Activated CD8-positive, alpha-beta memory T cell treated with anti-CD3 and anti-CD28 coated beads for 36 hours (primary cell): ENCODE data around the gene UBAC2. TPM values are rescaled to one million over a fixed set of nuclear protein-coding genes. Genes with fewer than 3 reads are reported as not detected.

Experiments used
- CTCF ChIA-PET: fragments of 350-600 bp; sonication (Branson Sonifier 250); formaldehyde crosslinking; loops from one replicate; lab custom pipeline; 2021; ENCODE audit warnings: antibody characterized with exemption; lab: Charles Lee
- POLR2A ChIA-PET: fragments of 350-600 bp; sonication (Branson Sonifier 250); formaldehyde crosslinking; loops from one replicate; lab custom pipeline; 2021; ENCODE audit warnings: antibody characterized with exemption; lab: Charles Lee
- total RNA-seq, 2 experiments: library from RNA; stranded (reverse); gene quantifications; one replicate each; pipeline ENCODE4 v1.2.3, GENCODE V29; 2021

The UBAC2 gene
- total RNA-seq, 2 experiments from 2014 or later, result 61.6 to 62.4 TPM

- ChIA-PET CTCF (interaction anchor here (1.7 kb wide), 1 partner anchor 65 kb away, joined by 3 read pairs; no protein-coding TSS in a partner anchor), POLR2A (no interaction called here)
Observed at GRCh38 chr13:99316657-99317256, 116.1 kb downstream of the UBAC2 start.

GRCh38 chr13:99320693-99321481, 120.2 kb downstream of the UBAC2 start:
- POLR2A ChIA-PET, result interaction anchor here (0.9 to 1.6 kb wide), 2 partner anchors 18 to 31 kb away, joined by 4 to 14 read pairs; no protein-coding TSS in a partner anchor
- CTCF ChIA-PET, result interaction anchor here (0.8 to 2.2 kb wide), 3 partner anchors 35 to 66 kb away, joined by 3 to 7 read pairs (median 3); no protein-coding TSS in a partner anchor

- ChIA-PET CTCF (interaction anchor here (0.8 to 2.2 kb wide), 8 partner anchors 9 to 115 kb away, joined by 3 to 7 read pairs (median 5); partner anchors contain the start of gene GPR183), POLR2A (interaction anchor here (0.9 to 1.6 kb wide), 2 partner anchors 19 to 30 kb away, joined by 4 to 14 read pairs; no protein-coding TSS in a partner anchor)
Observed at GRCh38 chr13:99321709-99322108, 121.1 kb downstream of the UBAC2 start.

- POLR2A ChIA-PET, result interaction anchor here (0.9 to 1.6 kb wide), 2 partner anchors 14 to 30 kb away, joined by 3 to 14 read pairs; no protein-coding TSS in a partner anchor
Observed at GRCh38 chr13:99322297-99323103, 121.8 kb downstream of the UBAC2 start.

GRCh38 chr13:99323488-99323887, 122.8 kb downstream of the UBAC2 start:
- ChIA-PET CTCF (interaction anchor here (0.9 to 1.6 kb wide), 2 partner anchors 11 to 29 kb away, joined by 3 to 5 read pairs; no protein-coding TSS in a partner anchor), POLR2A (no interaction called here)

More at GRCh38 chr13:99322297-99323103, 121.8 kb downstream of the UBAC2 start:
- CTCF ChIA-PET, result interaction anchor here (0.9 to 2.2 kb wide), 6 partner anchors 10 to 114 kb away, joined by 3 to 7 read pairs (median 5); partner anchors contain the start of gene GPR183

GRCh38 chr13:99326012-99326411, 125.4 kb downstream of the UBAC2 start:
- POLR2A ChIA-PET, result interaction anchor here (1.2 to 1.4 kb wide), 2 partner anchors 26 to 109 kb away, joined by 4 to 7 read pairs; no protein-coding TSS in a partner anchor
- CTCF ChIA-PET, result interaction anchor here (1.3 kb wide), 2 partner anchors 26 to 55 kb away, joined by 3 to 7 read pairs; no protein-coding TSS in a partner anchor

GRCh38 chr13:99327126-99327525, 126.5 kb downstream of the UBAC2 start:
- CTCF ChIA-PET, result no interaction called here
- POLR2A ChIA-PET, result no interaction called here

- CTCF ChIA-PET, result interaction anchor here (2.8 kb wide), 1 partner anchor 109 kb away, joined by 10 read pairs; no protein-coding TSS in a partner anchor
Observed at GRCh38 chr13:99327761-99328160, 127.1 kb downstream of the UBAC2 start.

GRCh38 chr13:99329477-99329876, 128.8 kb downstream of the UBAC2 start:
- ChIA-PET CTCF (interaction anchor here (0.7 to 2.8 kb wide), 4 partner anchors 19 to 153 kb away, joined by 3 to 10 read pairs (median 4); no protein-coding TSS in a partner anchor), POLR2A (no interaction called here)

More at GRCh38 chr13:99327761-99328160, 127.1 kb downstream of the UBAC2 start:
- POLR2A ChIA-PET, result no interaction called here

- ChIA-PET POLR2A (no interaction called here), CTCF (interaction anchor here (1.0 kb wide), 1 partner anchor 27 kb away, joined by 3 read pairs; no protein-coding TSS in a partner anchor)
Observed at GRCh38 chr13:99330942-99331341, 130.3 kb downstream of the UBAC2 start.

GRCh38 chr13:99331881-99332293, 131.2 kb downstream of the UBAC2 start:
- POLR2A ChIA-PET, result no interaction called here
- CTCF ChIA-PET, result no interaction called here

GRCh38 chr13:99332456-99332855, 131.8 kb downstream of the UBAC2 start:
- CTCF ChIA-PET, result no interaction called here
- POLR2A ChIA-PET, result interaction anchor here (0.6 kb wide), 1 partner anchor 110 kb away, joined by 3 read pairs; no protein-coding TSS in a partner anchor

GRCh38 chr13:99334221-99334620, 133.6 kb downstream of the UBAC2 start:
- ChIA-PET CTCF (interaction anchor here (0.6 to 1.8 kb wide), 4 partner anchors 9 to 159 kb away, joined by 3 to 6 read pairs (median 4); no protein-coding TSS in a partner anchor), POLR2A (no interaction called here)

GRCh38 chr13:99335087-99335486, 134.4 kb downstream of the UBAC2 start:
- ChIA-PET POLR2A (no interaction called here), CTCF (interaction anchor here (1.3 to 1.8 kb wide), 4 partner anchors 8 to 69 kb away, joined by 4 to 6 read pairs (median 4); no protein-coding TSS in a partner anchor)

GRCh38 chr13:99335603-99336002, 134.9 kb downstream of the UBAC2 start:
- POLR2A ChIA-PET, result no interaction called here
- CTCF ChIA-PET, result interaction anchor here (1.6 to 1.8 kb wide), 2 partner anchors 9 to 66 kb away, joined by 4 to 6 read pairs; no protein-coding TSS in a partner anchor

GRCh38 chr13:99339230-99339721, 138.6 kb downstream of the UBAC2 start:
- CTCF ChIA-PET, result interaction anchor here (1.2 kb wide), 2 partner anchors 9 to 43 kb away, joined by 3 read pairs; no protein-coding TSS in a partner anchor
- POLR2A ChIA-PET, result no interaction called here

GRCh38 chr13:99339736-99340397, 139.2 kb downstream of the UBAC2 start:
- POLR2A ChIA-PET, result no interaction called here

More at GRCh38 chr13:99339736-99340397, 139.2 kb downstream of the UBAC2 start:
- CTCF ChIA-PET, result interaction anchor here (1.2 kb wide), 2 partner anchors 8 to 43 kb away, joined by 3 read pairs; no protein-coding TSS in a partner anchor
